Stomach smooth muscle (tissue), 2 donors: ENCODE data around the gene CADPS2.

ENCODE experiments used
- H3K27ac ChIP-seq: one replicate; pipeline ENCODE4 v1.7.0; 2013; ENCODE audit warnings: mild to moderate bottlenecking, low read length, inconsistent platforms
- H3K27me3 ChIP-seq, 2 donors: one replicate each; pipeline ENCODE4 v1.7.0; 2013; ENCODE audit warnings: low read length in 2 of 2; ENCODE audit not compliant: insufficient read depth in 2 of 2, control insufficient read depth in 1 of 2
- H3K36me3 ChIP-seq, 2 donors: one replicate each; pipeline ENCODE4 v1.7.0; 2013; ENCODE audit warnings: low read length in 2 of 2; ENCODE audit not compliant: control insufficient read depth in 2 of 2, insufficient read depth in 2 of 2
- H3K4me1 ChIP-seq: one replicate; pipeline ENCODE4 v1.7.0; 2013; ENCODE audit warnings: low read length; ENCODE audit not compliant: control insufficient read depth, insufficient read depth
- H3K4me3 ChIP-seq, 2 donors: one replicate each; pipeline ENCODE4 v1.7.0; 2013; ENCODE audit warnings: low read length in 2 of 2
- H3K9ac ChIP-seq, 2 donors: one replicate each; pipeline ENCODE4 v1.7.0; 2013; ENCODE audit warnings: low read length in 2 of 2, mild to moderate bottlenecking in 1 of 2
- H3K9me3 ChIP-seq, 2 donors: one replicate each; pipeline ENCODE4 v1.7.0; 2013; ENCODE audit warnings: low read length in 2 of 2; ENCODE audit not compliant: control insufficient read depth in 2 of 2
- donor health status: healthy.
- donor health status: Pancreatic carcinoma.

The CADPS2 gene

GRCh38 chr7:122546496-122546895 is 339.8 kb downstream of the CADPS2 start:
- Histone ChIP-seq H3K4me3 (no peak overlapping the region), H3K36me3 (no peaks in the 10 kb centered on the region), H3K9ac (no peak overlapping the region), H3K9me3 (no peaks in the 10 kb centered on the region), H3K27ac (no peak overlapping the region), H3K27me3 (no peaks in the 10 kb centered on the region), H3K4me1 (no peaks in the 10 kb centered on the region)

GRCh38 chr7:122544463-122544862 is 341.8 kb downstream of the CADPS2 start:
- no peak overlapping the region for H3K4me3 ChIP-seq
- H3K9ac ChIP-seq: no peak overlapping the region
- no peaks in the 10 kb centered on the region for H3K9me3 ChIP-seq
- no peak overlapping the region for H3K27ac ChIP-seq
- H3K4me1 ChIP-seq: no peaks in the 10 kb centered on the region
- no peaks in the 10 kb centered on the region for H3K27me3 ChIP-seq
- no peaks in the 10 kb centered on the region for H3K36me3 ChIP-seq

- Histone ChIP-seq H3K9ac (no peak overlapping the region), H3K27me3 (no peaks in the 10 kb centered on the region), H3K9me3 (no peaks in the 10 kb centered on the region), H3K4me3 (no peak overlapping the region), H3K4me1 (no peaks in the 10 kb centered on the region), H3K36me3 (no peaks in the 10 kb centered on the region), H3K27ac (no peak overlapping the region)
Measured at GRCh38 chr7:122543891-122544290, 342.4 kb downstream of the CADPS2 start.

- Histone ChIP-seq H3K4me1 (no peaks in the 10 kb centered on the region), H3K9ac (no peak overlapping the region), H3K27ac (no peak overlapping the region), H3K36me3 (no peaks in the 10 kb centered on the region), H3K4me3 (no peak overlapping the region), H3K27me3 (no peaks in the 10 kb centered on the region), H3K9me3 (no peaks in the 10 kb centered on the region)
Measured at GRCh38 chr7:122543166-122543565, 343.1 kb downstream of the CADPS2 start.

GRCh38 chr7:122535086-122535485 is 351.2 kb downstream of the CADPS2 start:
- no peaks in the 10 kb centered on the region for H3K9me3 ChIP-seq
- no peaks in the 10 kb centered on the region for H3K36me3 ChIP-seq
- no peak overlapping the region for H3K9ac ChIP-seq

GRCh38 chr7:122532406-122533269 is 353.6 kb downstream of the CADPS2 start:
- H3K4me1 ChIP-seq: no peaks in the 10 kb centered on the region
- no peaks in the 10 kb centered on the region for H3K27me3 ChIP-seq
- H3K36me3 ChIP-seq: no peaks in the 10 kb centered on the region
- H3K9ac ChIP-seq: no peak overlapping the region
- H3K9me3 ChIP-seq: no peaks in the 10 kb centered on the region
- no peak overlapping the region for H3K27ac ChIP-seq
- no peak overlapping the region for H3K4me3 ChIP-seq

More at GRCh38 chr7:122535086-122535485, 351.2 kb downstream of the CADPS2 start:
- Histone ChIP-seq H3K27me3 (no peaks in the 10 kb centered on the region), H3K4me1 (no peaks in the 10 kb centered on the region), H3K4me3 (no peak overlapping the region), H3K27ac (no peak overlapping the region)

- H3K4me3 ChIP-seq: no peak overlapping the region
- no peak overlapping the region for H3K9ac ChIP-seq
- no peaks in the 10 kb centered on the region for H3K27me3 ChIP-seq
- no peaks in the 10 kb centered on the region for H3K4me1 ChIP-seq
- H3K9me3 ChIP-seq: no peaks in the 10 kb centered on the region
- no peak overlapping the region for H3K27ac ChIP-seq
- no peaks in the 10 kb centered on the region for H3K36me3 ChIP-seq
Measured at GRCh38 chr7:122528879-122529481, 357.3 kb downstream of the CADPS2 start.

- Histone ChIP-seq H3K4me1 (no peaks in the 10 kb centered on the region), H3K27ac (no peak overlapping the region)
Measured at GRCh38 chr7:122525355-122525754, 360.9 kb downstream of the CADPS2 start.

GRCh38 chr7:122521767-122522166 is 364.5 kb downstream of the CADPS2 start:
- Histone ChIP-seq H3K4me1 (no peaks in the 10 kb centered on the region), H3K4me3 (no peak overlapping the region), H3K36me3 (no peaks in the 10 kb centered on the region), H3K9ac (no peak overlapping the region), H3K27me3 (no peaks in the 10 kb centered on the region), H3K27ac (no peak overlapping the region), H3K9me3 (no peaks in the 10 kb centered on the region)

More at GRCh38 chr7:122525355-122525754, 360.9 kb downstream of the CADPS2 start:
- Histone ChIP-seq H3K27me3 (no peaks in the 10 kb centered on the region), H3K9ac (no peak overlapping the region), H3K36me3 (no peaks in the 10 kb centered on the region), H3K9me3 (no peaks in the 10 kb centered on the region), H3K4me3 (no peak overlapping the region)

- no peak overlapping the region for H3K4me3 ChIP-seq
- no peak overlapping the region for H3K9ac ChIP-seq
- no peaks in the 10 kb centered on the region for H3K27me3 ChIP-seq
- H3K4me1 ChIP-seq: no peaks in the 10 kb centered on the region
- no peaks in the 10 kb centered on the region for H3K9me3 ChIP-seq
- no peaks in the 10 kb centered on the region for H3K36me3 ChIP-seq
- H3K27ac ChIP-seq: no peak overlapping the region
Measured at GRCh38 chr7:122520971-122521555, 365.2 kb downstream of the CADPS2 start.

GRCh38 chr7:122518488-122518887 is 367.8 kb downstream of the CADPS2 start:
- Histone ChIP-seq H3K27ac (no peak overlapping the region), H3K4me3 (no peak overlapping the region), H3K36me3 (no peaks in the 10 kb centered on the region), H3K4me1 (no peaks in the 10 kb centered on the region), H3K9me3 (no peaks in the 10 kb centered on the region), H3K9ac (no peak overlapping the region), H3K27me3 (no peaks in the 10 kb centered on the region)
